Measurements from ENCODE around the gene PCP4.

PCP4 gene

DNA sequence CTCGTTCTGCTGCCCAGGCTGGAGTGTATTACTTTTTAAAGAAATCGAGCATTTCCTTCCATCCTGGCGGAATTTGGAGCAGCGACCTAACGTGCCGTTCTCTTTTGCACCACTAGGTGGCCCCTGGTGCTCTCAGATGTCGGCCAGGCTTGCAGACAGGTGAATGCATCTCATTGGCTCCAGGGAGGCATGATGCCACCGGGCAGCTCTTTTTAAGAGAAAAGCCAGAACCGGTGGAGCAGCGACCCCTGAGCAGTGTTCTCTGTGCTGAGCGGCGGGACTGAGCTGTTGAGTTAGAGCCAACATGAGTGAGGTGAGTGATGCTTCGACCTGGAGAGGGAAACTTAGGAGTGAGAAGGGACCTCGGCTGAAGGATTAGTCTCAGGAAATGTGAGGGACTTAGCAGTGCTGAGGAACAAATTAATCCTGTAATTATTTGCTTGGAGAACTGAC, at the start of gene PCP4:
Gene PCP4, plus strand, starts transcription at position 241 of the 453 bp plus-strand sequence. Its CDS starts 64 bp downstream, at position 305.
- DNase-seq, result peak; percentile 70

DNA sequence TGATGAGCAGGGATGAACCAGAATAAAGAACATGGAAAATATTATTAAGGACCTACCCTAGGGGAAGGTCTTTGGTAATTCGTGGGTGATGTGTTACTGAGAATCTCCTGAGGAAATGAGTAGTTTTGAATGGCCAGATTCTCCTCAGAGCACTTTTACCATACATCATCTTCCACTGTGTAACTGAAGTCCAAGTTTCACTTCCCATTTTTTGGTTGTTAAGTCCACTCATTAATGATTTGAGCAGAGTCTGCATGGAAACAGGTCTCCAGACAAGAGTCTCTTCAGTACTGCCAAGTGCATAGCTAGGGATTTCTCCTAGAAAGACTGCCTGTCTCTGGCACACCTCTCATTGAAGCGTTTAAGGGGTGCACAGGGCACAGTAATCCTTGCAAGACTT, 48.7 kb upstream of the PCP4 start:
- DNase-seq, result no peak

DNA sequence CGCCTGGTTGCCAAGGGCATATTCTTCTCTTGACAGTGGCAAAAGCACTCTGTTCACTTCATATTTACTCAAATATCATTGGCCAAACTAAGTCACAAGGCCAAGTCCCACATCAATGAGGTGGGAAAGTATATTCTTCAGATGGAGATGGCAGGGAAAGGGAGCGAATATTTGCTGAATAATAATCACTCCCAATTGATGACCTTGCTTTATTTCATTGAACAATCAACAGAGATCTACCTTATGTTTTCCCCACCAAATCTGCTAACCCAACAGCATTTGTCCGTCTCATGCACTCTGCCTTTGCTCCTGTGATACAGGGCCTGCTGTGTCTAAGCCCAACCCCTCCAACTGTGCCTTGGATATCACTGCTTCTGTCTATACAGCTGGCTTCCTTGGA, 45.2 kb upstream of the PCP4 start:
- DNase-seq, result no peak

DNA sequence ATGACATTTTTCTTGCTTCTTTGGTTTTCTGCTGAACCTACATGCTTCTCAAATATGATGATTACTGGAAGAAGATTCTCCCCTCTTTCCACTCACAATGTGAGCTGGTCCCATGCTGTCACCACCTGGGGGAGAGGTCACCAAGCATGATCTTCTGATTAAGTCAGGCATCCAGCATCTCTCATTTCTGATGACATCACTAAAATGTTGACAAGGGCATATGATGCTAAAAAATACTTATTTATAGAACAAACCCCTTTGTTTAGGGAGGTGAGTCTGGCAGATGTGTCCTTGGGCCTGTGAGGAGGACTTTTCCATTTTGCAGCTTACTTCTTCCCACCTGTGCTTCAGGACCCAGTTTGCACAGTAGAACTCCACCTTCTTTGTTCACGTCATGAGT, 42.0 kb upstream of the PCP4 start:
- DNase-seq, result no peak

DNA sequence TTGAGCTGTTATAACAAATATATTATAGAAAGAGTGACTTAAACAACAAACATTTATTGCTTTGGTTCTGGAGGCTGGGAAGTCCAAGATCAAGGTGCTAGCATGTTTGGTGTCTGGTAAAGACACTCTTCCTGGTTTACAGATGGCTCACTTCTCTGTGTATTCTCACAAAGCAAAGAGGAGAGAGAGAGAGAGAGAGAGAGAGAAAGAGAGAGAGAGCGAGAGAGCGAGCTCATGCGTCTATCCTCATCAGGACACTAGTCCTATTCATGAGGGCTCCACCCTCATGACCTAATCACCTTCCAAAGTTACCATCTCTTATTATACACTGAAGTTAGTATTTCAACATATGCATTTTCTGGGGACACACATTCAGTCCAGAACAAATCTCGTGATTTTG, 32.7 kb upstream of the PCP4 start:
- no peak for DNase-seq

DNA sequence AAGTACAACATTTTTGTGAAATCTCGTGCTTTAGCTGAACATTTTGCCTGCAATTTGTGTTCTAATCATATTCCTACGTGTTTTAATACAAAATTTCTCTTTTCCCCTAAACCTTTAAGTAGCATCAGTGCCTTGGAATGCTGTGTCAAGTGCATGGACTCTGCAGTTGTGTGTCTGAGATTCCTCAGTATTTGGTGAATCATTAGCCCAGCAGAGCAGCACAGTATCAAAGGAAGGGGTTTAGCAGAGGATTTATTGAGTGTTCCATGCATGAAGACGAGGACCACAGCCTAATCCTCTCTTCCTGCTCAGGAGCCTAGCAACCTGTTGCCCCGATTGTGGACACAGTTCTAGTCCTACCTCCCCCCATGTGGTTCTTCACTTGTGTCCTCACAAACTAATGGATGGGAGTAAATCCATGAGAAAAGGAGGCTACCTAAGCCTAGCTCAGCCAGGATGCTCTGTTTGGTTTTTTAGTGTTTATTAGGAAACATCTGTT, 29.3 kb upstream of the PCP4 start:
- no peak for DNase-seq

DNA sequence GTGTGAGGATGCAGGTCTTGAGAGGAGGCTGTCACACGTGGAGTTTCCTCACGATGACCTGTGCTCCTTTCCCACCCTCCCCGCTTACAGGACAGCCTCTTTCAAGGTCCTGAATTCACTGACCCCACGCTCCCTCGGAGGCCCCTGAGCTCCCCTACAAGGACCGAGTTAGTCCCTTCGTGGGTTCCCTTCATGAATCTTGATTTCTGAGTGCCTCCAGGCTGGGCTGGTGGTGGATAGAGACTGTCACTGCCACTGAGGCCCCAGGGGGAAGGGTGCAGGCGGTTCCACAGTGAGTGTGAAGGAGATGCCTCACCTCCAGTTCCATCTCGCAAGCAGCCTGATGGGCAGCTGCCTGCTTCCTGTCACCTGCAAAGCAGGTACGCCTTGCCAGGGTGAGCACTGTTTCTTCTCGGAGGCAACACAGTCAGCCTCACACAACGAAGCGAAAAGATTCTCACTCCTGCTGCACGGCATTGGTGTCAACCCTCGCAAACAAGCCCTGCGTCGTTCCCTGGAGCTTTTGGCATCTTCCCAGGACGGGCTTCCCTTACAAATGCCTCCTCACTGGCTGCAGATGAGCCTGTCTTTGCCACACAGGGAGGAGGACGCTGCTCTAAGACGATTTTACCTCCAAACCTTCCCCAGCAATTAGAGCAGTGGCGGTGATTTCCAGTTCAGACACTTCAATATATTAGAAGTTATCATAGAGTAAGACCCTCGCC, 26.7 kb upstream of the PCP4 start:
- no peak for DNase-seq

DNA sequence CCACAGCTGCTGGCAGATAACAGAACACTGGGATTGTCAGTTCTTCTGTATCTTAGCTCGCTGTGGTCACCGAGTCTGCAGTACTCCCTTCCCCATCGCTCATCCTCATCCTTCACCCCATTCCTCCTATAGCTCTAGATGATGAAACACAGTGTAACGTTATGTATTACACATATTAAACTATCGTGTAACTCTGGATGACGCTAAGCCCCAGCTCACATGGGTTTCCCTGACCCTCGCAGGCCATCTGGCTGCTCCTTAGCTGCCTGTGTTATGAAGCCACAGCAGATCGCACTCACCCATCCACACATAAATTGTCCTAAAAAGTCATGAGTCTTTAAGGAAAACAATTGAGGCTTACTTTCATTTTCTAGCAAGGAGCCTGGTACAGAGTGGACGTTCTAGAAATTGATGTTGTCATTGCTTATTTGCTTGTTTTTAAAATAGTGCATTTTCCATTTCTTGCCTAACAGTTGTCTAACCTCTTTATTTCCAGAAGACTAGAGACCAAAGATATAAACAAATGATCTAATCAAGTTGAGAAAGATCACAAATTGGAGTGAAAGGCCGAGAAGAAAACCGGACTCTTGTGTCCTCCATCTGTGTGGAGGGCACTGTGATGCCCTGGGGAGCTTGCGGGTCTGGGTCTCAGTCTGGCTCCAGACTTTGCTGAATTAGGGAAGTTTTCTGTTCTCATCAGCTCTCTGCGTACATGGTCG, 24.3 kb upstream of the PCP4 start:
- DNase-seq, result no peak

DNA sequence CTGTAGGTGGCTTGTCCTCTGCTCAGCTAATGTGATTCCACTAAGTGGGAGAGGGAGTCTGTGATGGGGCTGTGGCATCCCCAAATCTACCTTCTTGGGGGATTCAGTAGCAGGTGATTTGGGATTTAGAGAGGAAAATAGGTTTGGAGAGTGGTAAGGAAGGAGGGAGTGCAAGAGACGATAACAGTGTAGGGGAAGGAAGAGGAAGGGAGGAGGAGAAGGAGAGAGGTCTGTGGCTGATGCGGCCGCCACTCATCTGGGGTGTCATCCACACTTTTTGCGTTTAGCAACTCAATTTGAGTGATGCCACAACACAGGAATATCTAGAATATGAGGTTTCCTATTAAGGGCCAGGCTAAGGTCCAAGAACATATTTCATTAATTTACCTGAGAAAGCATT, 23.8 kb upstream of the PCP4 start:
- DNase-seq, result no peak

DNA sequence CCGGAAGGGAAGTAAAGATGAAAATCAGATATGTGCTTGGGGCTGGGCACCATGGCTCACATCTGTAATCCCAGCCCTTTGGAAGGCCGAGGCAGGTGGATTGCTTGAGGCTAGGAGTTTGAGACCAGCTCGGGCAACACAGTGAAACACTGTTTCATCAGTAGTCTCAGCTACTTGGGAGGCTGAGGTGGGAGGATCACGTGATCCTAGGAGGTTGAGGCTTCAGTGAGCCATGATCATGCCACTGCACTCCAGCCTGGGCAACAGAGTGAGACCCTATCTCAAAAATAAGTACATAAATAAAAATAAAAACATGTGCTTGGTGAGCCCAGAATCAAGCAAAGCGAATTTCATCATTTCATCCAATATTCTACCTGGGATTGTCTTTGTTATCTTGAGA, 23.3 kb upstream of the PCP4 start:
- no peak for DNase-seq

DNA sequence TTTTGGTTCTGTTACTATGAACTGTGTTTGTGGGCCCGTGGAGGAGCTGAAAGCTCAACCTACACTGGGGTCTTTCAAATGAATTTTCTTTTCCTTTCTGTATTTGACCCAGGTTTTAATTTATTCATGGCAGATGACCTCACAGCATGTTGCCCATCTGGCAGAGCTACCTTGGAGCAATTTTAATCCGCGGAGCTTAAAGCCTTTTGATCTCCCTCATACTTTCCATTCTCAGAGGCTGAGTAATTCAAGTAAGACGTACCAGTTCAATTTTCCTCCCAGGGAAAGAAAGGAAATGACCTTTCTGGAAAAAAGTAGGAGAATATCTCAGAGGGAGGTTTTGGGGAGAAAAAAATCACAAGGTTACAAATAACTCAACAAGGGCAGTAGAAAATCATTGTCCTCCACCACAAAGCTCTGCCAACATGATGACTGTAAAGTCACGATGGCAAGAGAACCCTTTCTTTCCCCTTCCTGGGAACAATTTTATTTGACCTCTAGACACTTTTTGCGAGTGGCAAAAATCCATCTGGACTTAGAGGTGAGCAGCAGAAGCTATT, 21.6 kb upstream of the PCP4 start:
- no peak for DNase-seq

DNA sequence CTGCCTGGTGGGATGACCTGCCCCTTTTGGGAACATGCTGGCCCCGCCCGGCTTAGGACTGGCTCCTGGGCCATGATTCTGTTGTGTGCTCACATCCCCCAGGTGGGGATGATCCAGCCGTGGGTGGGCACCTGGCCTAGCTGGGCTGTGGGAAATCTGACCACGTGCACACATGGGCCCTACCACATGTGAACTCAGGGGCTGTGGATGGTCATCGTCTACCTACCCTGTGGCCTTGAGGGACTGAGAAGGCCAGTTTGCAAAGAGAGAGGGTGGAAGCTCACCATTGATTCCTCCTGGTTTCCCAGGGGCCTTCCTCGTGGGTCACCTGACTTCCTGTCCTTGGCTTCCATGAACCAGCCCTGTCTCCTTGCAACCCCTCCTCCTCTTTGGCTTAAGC, 19.4 kb upstream of the PCP4 start:
- DNase-seq, result no peak

DNA sequence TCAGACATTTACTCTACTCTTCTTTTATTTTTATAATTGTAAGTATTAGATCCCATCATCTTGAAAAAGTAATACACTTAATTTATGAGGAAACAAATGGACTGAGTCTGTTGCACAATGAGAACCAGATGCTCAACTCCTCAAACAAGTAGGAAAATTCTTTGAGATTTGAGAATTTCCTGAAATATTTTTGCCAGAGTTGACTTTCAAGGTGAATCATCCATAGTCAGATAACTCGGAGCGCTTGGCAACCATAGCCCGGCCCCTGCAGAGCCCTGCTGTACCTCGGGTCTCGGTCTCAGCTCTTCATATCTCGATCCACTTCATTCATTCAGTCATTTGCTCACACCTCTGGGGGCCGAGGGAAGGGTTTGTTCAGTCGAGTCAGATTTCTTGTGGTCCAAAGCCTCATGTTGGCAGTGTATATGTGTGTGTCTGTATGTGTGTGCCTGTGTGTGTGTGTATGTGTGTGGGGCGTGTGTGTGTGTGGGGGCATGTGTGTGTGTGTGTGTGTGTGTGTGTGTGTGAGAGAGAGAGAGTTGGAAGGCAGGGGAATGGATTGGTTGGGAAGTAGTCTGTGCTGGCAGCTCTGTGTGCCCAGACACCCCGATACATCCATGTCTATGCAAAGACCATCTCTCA, 18.1 kb upstream of the PCP4 start:
- DNase-seq, result no peak

DNA sequence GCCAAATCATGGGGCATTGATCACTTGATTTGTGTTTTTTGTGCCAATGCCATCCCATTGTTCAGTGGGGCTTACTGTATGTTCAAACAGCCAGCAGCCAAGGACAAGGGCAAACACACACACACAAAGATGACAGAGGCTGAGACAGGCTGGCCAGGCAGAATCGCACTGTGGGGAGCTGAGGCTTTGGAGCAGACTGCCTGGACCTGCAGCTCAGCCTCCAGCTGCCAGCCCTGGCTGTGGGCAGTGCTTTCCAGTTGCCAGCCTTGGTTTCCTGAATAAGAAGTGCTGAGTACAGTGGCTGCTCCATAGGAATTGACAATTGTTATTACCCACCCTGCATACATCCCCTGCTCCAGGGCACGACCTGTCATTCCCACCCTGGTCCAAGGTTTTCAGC, 16.9 kb upstream of the PCP4 start:
- DNase-seq, result no peak

DNA sequence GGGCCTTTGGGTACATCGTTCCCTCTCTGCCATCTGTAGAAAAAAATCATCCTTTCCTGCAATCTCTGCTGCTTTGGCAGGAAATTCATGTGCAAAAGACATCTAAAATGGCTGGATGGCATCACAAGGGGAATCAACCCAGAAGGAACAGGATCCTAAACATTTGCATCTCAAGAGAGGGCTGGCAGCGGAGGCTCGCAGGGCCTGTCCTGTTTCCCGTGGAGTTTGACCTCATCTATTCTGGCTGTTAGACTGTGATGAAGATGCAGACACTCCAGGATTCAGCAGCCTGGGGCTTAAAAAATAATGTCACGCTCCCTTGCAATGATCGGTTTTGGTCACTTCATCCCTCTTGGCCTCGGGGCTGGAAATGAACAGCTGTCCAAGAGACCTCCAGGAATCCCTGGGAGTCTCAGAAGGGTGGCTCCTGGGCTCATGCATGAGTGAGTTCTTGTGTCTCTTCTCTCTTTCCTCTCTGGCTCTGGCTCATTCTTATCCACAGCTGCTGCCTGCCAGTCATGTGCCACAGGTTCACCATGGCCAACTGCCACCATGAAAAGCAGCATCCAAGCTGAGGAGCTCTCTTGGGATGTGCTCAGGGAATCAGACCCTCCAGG, 16.1 kb upstream of the PCP4 start:
- DNase-seq, result peak; percentile 44

DNA sequence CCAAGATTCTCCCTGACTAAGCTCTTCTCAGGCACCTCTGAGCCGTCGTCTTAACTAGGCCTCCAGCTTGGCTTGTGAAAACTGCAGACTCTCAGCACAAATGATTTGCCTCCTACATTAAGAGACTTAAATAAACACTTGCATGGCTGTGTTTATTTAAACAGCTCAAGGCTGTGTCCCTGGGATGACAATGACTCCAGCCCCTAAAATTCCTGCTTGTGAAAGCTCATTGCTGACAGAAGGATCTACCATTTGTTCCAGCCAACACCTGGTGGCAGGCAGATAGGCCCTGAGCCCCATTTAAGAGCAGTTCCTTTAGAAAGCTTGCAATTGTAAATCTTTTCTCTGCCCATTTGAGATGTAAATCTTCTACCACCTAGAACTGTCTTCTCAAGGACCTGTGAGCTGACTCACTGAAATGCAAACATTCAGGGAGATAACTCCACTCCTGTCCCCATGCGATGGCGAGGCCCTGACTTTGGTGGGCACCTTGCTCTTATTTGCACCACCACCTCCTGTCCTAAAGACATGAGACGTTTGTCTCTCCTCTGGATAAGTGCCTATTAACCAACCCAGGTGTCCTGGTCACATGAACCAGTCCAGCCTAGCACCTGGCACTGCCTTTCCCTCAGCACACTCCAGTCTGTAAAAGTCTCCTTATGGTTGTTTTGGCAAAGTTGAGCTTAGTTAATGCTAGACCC, 15.1 kb upstream of the PCP4 start:
- no peak for DNase-seq

DNA sequence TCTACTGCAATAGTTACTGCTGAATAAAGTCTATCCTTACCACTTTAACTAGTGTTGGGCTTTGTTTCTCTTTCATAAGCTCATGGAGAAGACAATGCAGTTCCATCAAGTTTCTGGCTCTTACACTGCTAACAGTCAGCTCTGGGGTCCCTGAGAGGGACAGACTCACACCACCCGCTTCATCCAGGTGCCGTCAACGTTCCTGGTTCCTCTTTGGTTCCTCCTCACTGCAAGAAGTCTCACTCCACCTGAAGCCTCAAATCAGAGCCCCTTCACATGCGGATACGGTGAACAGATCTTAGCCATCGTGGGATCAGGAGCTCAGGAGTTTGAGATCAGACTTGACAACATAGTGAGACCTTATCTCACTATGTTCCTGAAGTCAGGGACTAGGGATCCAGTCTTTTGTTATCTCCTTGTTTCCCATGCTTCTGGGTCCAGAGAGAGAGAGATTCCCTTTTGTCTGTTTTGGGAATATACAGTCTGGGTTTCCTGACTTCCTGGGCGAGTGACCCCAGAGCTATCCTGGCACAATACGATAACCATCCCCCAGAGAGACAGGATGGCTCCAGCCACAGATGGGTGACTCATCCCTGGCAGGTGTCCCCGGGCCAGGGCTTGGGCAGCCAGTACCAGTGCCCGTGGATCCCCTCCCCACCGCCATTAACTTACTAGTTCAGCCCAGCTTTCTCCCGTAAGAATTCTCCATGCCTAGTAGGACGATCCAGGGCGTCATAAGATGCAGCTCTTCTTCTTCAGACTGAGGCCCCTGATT, 14.3 kb upstream of the PCP4 start:
- no peak for DNase-seq

DNA sequence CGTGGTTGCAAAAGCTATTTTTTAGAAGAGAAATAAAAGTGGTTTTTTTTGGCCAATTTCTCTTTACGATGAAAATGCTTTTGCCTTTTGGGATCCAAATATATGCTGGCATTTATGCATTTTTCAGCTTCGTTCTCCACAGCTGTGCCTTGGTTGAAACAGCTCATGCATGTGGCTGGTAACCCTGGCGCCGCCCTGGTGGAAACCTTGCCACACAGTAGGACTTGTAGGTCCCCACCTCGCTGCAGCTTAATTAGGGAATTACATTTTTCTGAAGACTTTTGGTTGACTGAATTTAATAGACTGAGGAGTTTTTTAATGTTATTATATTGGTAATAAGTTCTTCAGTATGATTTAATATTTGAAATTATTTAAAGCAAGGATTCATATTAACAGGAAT, 12.7 kb upstream of the PCP4 start:
- DNase-seq, result no peak

DNA sequence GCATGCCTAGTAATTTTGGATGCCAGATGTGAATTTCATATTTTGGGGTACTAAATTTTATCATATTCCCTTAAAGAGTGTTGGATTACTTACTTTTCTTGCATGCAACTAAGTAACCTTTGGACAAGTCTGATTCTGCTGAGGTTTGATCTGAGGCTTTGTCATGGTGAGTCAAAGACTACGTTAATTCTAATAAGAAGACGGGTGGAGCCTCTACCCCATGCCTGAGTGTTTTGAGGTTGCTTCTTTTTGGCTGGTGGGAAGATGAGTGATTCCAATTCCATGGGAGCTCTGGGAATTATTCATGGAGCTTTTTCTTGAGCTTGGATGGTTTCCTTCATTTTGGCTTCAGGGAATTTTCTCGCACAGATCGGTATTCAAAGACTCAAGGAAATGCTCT, 11.6 kb upstream of the PCP4 start:
- no peak for DNase-seq

DNA sequence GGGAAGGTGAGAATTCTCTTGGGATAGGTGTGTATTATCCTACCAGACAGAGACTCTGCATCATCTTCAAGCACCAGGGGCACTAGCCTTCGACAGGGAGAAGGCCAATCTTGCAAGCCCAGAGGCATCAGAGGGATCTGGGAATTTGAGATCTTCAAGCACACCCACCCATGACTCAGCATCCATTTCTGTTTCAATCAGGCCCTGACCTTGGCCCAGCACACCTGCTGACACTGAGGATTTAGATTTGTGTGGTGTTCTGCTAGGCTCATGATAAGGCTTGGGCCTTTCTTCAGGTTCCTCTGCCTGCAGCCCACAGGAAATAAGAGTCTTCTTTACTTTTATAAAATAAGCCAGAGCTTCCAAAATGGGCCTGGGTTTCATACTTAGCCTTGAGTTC, 6.6 kb upstream of the PCP4 start:
- no peak for DNase-seq

DNA sequence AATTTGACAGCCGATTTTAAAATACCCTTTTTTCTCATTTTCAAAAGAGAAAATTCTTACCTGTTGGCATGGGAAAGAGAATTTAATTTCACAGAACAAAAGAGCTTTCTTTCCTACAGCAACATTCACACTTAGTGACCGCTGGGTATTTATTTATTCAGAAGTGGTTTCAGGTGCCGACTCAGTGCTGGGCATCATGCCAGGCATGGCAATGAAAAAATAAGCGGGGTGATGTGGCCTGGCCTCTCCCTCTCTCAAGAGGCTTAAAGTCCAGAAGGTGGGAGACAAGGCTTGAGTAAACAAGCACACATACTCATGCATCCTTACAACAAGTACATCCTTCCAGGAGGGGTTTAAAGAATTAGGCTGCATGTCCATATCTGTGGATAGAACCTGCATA, 4.1 kb upstream of the PCP4 start:
- no peak for DNase-seq

DNA sequence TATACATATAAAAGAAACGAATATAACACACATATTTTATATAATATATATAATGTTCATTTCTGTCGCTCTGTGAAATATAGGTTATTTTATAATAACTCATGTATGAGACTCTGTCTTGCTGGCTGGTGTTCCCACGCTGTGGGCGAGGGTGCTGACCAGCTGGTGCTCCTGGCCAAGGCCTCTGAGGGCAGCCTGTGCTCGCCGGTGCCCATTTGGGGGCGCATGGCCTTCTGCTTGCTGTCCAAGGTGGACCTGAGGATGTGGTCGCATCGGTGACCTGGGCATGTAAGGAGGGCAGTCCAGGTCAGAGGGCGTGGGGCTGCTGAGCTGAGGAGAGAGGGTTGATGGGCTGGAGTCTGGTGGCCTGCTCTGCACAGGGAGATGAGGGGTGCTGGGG, 1.1 kb upstream of the PCP4 start:
- no peak for DNase-seq
